ENCODE results near the gene ANXA10.
"Not testable (repeated sequence)": the region's sequence is repeated elsewhere in the genome, so short reads cannot be mapped to it uniquely, and the experiment has no call there.

ANXA10 gene

DNA sequence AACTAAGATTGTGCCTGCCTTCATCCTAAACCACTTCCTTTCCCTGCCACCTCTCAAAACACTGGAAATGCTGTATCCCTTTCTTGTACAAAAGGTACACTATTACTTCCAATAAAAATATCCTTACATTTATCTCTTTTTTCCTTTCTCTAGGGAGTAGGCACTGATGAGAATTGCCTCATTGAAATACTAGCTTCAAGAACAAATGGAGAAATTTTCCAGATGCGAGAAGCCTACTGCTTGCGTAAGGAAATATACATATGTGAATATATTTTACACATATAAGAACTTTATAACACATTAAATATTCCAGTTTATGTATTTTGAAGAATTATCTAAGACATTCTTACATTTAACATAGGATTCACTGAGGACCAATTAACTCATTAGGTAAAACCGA, 71.7 kb downstream of the ANXA10 start:
- DNase-seq, result no peak

- no peak for DNase-seq
These were observed 72.7 kb downstream of the ANXA10 start for GRCh38 chr4:168164915-168165548.

GRCh38 chr4:168167714-168168284, 75.5 kb downstream of the ANXA10 start:
- DNase-seq, result no peak

DNA sequence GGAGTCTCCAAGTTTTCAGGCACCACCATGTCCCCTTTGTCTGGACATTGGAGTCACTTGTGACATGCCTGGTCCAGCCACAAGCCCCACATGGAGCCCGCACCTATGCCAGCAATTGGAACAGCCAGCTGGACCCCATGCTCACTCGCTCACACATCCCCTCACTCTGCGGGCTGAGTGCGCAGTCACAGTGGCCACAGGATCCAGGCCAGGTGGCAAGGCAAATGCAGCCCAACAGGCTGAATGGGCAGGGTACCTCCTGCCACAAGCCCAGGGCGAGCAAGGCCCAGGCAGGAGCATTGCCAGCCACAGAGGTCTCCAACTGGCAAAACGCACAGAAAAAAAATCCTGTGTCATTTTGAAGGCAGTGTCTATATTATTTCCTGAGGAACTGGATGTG, 82.0 kb downstream of the ANXA10 start:
- DNase-seq, result no peak

DNA sequence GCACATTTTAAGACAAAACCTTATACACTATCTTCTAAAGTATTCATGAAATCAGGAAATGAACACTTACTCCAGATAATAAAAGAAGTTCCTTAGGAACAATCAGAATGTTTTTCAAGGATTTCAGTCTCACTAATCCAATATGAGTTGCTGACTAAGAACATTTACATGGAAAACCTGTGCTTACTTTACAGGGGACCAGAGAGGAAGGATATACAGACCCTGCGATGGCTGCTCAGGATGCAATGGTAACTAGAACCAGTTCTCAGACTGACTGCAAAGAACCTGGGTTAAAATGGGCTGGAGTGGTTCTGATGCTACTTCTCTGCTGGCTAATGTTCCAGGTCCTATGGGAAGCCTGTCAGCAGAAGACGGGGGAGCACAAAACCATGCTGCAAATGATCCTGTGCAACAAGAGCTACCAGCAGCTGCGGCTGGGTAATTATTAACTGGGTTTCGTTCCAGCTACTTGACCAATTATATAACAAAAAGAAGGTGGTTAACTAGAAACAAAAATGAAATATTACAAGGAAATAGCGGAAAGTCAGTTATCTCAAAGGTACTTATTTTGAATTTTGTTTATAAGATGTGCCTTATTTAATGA, 85.3 kb downstream of the ANXA10 start:
- DNase-seq, result no peak

DNA sequence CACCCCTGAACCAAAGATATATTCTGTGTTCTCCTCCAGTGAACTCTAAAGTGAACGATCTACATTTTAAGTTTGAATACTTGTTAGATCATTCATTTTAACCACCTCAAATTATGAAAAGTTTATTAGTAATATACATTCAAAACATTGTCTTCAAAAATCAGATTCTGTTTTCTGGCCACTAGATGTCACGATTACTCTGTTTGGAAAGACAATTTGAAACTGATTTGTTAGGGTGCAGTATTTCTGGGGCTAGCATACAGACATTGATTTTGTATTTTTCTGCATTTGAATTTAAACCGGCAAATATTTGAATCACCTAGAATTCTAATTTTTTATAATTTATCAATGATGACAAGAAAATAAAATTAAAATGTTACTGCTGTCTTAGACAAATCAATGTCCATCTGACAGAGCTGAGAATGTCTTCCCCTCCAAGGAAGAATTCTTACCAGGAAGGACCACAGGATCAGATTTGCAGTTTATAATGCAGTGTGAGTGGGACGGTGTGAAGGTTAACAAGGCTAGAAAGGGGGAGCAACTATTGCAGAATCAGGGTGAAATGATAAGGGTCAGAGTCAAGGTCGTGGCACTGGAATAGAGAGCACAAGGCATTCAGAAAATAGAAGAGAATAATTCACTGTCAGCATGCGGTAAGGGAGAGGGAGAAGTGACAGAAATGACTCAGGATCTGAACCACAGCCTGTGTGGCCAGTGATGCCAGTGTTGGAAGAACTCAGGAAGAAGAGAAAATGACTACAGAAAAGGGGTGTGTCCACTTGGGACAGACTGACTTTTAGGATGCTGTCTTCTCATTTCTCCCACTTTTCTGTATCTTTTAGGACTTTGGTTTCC, 91.6 kb downstream of the ANXA10 start:
- no peak for DNase-seq

DNA sequence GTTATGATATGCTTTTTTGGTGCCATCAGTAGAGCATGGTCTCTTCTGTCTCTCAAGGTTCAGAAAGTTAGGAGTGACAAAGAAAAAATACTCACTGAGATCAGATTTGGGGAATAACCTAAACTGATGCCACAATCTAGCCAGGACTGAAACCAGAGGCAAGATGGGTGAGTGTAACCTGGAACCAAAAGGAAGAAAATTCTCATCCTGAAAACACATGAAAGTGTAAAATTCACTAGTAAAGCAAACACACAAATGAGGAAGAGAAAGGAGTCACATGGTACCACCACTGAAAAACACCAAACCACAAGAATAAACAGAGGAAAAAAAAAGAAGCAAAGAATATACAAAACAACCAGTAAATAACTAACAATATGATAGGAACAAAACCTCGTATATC, 96.4 kb downstream of the ANXA10 start:
- no peak for DNase-seq

DNA sequence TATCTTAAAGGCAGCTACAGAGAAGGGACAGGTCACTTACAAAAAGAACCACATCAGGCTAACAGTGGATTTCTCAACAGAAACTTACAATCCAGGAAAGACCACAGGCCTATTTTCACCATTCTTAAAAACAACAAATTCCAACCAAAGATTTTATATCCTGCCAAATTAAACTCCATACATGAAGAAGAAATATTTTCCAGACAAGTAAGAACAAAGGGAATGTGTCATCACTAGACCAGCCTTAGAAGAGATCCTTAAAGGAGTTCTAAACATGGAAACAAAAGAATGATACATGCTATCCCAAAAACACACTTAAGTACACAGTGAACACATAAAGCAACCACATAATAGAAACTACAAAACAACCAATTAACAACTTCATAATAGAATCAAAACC, 105.6 kb downstream of the ANXA10 start:
- DNase-seq, result no peak

- no peak for DNase-seq
These were observed 107.1 kb downstream of the ANXA10 start for GRCh38 chr4:168199260-168199957.

- no peak for DNase-seq
These were observed 108.3 kb downstream of the ANXA10 start for GRCh38 chr4:168200685-168201084.

DNA sequence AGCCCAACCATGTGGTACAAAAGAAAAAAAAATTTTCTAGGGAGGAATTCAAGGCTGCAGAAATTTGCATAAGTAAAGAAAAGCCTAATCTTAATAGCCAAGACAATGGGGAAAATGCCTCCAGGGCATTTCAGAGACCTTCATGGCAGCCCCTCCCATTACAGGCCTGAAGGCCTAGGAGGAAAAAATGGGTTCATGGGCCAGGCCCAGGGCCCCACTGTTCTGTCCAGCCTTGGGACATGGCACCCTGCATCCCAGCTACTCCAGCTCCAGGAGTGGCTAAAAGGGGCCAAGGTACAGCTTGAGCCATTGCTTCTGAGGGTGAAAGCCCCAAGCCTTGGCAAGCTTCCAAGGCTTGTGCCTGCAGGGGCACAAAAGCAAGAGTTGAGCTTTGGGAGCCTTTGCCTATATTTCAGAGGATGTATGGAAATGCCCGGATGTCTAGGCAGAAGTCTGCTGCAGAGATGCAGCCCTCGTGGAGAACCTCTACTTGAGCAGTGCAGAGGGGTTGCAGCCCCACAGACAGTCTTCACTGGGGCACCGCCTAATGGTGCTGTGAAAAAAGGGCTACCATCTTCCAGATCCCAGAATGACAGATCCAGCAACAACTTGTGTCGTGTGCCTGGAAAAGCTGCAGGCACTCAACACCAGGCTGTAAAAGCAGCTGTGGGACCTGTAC, 111.0 kb downstream of the ANXA10 start:
- no peak for DNase-seq

GRCh38 chr4:168208957-168209614, 116.7 kb downstream of the ANXA10 start:
- no peak for DNase-seq

GRCh38 chr4:168212656-168213055, 120.3 kb downstream of the ANXA10 start:
- DNase-seq, result no peak

DNA sequence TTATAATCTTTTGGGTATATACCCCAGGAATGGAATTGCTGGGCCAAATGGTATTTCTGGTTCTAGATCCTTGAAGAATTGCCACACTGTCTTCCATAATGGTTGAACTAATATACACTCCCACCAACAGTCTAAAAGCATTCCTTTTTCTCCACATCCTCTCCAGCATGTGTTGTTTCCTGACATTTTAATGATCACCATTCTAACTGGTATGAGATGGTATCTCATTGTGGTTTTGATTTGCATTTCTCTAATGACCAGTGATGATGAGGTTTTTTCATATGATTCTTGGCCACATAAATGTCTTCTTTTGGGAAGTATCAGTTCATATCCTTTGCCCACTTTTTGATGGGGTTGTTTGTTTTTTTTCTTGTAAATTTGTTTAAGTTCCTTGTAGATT, 121.2 kb downstream of the ANXA10 start:
- not testable (repeated sequence) for DNase-seq

DNA sequence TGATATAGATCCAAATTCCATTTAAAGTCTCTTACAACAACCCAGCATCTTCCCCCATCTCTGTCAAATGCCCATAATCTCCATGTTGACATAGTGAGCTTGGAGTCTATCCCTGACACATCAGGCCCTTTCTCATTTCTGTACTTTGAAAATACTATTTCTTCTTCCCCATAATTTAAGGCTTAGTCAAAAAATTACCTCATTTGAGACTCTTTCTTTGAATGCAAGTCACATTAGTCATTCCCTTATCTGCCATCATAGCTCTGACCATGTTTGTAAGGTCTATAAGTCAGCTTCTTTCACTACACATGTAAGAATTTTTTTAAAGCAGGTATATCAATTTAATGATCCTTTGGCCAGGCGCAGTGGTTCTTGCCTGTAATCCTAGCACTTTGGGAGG, 126.3 kb downstream of the ANXA10 start:
- DNase-seq, result no peak

GRCh38 chr4:168220893-168221292, 128.6 kb downstream of the ANXA10 start:
- no peak for DNase-seq

DNA sequence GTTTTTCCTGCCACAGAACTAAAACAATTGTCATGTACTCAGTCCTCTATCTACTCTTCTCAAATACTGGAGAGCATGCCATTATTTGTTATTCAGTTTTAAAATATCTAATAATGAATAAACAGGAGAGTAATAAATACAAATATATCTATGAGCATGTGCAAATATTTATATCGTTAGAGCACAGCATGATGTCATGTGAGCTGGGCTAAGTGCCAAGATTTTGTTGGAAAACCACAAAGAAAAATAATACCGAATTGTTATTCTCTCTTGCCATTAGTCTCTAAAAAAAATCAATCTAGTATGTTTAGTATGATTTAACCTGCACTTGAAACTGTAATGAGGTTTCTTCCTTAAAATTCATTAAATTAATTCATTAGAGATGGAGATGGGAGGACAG, 129.0 kb downstream of the ANXA10 start:
- DNase-seq, result no peak

All from activated naive CD4-positive, alpha-beta T cell treated with Interleukin-2 at 50 U/mL for 16 hours (primary cell).